NCI-H2196 treated with DMSO at 0.1 percent for 48 hours (cell line): ENCODE data around the gene SGK1.
"Not testable (repeated sequence)": the region's sequence is repeated elsewhere in the genome, so short reads cannot be mapped to it uniquely, and the experiment has no call there.

Experiments used
- DNase-seq: peaks from one replicate; lab custom pipeline; 2025; ENCODE audit not compliant: unreplicated experiment; lab: John Stamatoyannopoulos, UW

SGK1 gene

GRCh38 chr6:134328138-134328537 lies 10.2 kb upstream of the SGK1 start:
- DNase-seq = no peak

- DNase-seq = not testable (repeated sequence)
These were observed 8.3 kb upstream of the SGK1 start for GRCh38 chr6:134326192-134326591.

DNA sequence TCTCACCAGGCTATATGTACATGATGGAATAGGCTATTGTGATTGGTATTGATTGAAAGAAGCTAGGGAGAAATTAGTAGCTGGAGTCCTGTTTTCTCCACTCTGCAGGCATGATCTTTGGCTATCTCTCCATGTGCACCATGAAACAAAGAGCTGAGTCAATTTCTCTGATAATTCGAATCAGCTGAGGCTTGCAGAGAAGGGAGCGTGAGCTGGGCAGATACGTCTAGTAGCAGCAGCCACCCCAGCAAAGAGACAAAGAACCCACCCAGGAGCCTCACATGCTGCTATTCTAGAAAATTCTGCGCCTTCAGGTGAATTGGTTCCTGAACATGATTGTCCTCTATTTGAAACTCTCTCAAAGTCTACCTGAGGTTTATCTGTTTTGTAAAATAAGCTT lies 6.9 kb upstream of the SGK1 start:
- DNase-seq = no peak

- DNase-seq = no peak
These were observed 6.2 kb upstream of the SGK1 start for GRCh38 chr6:134324141-134324540.

- no peak for DNase-seq
These were observed 5.8 kb upstream of the SGK1 start for GRCh38 chr6:134323698-134324097.

- no peak for DNase-seq
These were observed 5.4 kb upstream of the SGK1 start for GRCh38 chr6:134323294-134323693.

DNA sequence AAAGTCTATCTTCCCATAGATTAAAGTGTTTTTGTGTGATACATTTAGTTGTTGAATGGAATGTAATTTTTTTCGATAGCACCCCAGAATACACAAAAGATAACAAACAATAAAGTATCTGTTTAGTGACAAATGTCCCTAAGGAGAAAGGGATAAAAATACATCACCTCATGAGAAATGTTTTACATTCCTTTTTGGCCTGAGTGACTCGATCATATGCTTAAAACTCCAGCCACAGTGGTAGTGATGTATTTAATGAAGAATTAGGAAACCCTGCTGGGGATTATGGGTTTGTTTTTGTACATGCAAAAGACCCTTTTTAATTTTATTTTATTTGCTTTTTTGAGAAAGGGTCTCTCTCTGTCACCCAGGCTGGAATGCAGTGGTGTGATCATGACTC lies 4.3 kb upstream of the SGK1 start:
- no peak for DNase-seq

- DNase-seq = no peak
These were observed 3.3 kb upstream of the SGK1 start for GRCh38 chr6:134321246-134321645.

- DNase-seq = not testable (repeated sequence)
These were observed 1.8 kb upstream of the SGK1 start for GRCh38 chr6:134319686-134320085.

- no peak for DNase-seq
These were observed 1.0 kb upstream of the SGK1 start for GRCh38 chr6:134318974-134319281.

DNA sequence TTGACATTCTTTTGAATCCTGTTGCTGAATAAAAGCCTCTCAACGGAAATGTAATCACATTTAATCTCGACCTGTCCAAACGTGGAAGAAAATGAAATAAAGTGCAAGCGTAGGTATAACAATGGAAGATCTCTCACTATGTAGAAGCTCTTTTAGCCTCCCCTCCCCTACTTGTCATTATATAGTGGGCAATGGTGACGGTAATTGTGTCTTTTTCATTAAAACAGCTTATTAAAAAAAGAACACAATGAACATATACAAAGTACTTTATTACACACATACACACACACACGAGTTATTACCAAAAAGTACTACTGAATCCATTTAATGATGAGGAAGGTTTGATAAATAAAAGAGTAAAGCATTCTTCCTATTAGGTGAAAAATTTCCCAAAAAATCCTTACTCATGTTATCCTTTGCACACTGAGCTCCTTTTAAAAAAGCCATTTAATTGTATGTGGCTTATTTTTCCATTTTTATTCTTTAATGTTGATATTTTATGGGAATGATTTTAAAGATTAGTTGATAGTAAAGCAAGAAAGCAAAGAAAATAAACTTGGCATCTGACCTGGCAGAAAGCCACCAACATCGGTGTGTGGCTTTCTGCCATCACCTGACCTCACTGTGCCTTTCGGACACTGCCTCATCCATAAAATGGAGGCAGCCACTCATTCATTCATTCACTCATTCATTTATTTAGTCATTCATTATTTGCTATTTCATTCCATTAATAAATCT lies 493 bp upstream of the SGK1 start:
- DNase-seq = no peak

GRCh38 chr6:134316733-134317431 lies 1.0 kb downstream of the SGK1 start:
- DNase-seq = no peak

DNA sequence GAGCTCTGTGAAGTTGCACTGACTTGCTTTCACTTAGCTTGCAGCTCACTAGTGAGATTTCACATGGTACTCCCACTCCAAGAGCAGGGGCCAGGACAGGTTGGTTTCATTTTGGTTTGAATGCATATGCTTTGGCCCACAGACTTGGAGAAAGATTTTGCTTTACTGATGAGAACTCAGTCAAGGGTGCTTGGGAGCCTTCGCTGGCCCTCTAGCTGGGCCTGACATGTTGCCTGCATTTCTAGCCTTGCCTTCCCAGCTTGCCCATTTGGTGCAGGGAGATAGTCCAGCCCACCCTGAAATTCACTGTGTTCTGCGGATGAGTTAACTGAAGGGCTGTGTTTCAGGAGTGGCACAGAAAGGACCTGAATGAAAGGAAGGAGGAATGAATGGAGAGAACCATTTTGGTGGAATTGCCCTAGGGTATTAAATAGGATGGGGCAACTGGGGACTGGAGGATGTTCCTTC lies 1.9 kb downstream of the SGK1 start:
- no peak for DNase-seq

DNA sequence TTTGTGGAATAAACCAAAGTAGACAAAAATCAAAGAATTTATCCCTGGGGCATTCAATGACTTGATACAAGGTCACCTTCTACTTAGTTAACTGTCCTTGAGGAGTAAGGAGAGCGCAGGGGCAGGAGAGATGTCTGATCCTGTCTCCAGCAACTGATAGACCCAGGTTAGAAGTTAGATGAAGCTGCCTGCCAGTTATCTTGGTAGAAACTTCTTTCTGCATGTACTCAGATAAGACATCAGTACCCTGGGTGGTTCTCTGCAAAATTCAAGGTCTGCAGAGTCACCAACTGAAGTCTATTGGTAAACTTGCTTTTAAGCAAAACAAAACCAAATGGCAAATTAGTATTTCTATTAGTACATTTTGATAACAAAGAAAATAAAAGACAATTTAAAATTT lies 2.7 kb downstream of the SGK1 start:
- DNase-seq = no peak

DNA sequence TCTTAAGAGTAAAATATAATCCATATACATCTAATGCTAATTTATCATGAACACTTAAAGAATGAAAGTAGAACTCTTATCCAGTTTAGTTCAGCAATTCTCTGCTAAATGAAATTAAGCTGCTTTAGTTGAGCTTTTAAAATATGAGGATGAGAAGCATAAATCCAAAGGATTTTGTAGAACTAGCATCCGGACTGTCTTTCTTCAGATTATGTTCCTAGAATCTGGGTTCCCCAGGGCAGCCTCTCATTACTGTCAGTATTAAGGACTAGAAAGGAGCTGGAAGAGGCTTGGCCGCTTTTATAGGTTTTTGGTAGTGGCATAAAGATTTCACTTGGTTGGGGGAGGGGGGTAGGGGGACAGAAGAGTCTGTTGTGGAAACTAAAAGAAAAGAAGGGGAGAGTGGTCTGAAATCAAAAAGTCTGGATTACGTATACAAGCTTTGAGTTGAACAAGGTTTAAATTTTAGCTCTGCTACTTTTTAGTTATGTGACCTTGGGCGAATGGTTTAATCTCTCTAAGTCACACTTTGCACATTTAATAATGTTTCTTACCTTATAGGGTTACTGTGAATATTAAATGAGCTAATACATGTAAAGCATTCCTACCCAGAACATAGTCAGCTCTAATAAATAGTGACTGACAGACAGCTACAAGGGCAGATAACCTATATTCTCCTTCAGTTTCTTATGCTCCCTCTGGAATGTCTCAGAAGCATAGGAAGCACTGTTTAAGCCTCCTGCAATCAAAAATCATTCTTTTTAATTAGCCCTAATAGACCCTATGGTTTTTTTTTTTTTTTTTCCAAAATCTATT lies 3.7 kb downstream of the SGK1 start:
- no peak for DNase-seq

- DNase-seq = no peak
These were observed 5.8 kb downstream of the SGK1 start for GRCh38 chr6:134312038-134312660.

DNA sequence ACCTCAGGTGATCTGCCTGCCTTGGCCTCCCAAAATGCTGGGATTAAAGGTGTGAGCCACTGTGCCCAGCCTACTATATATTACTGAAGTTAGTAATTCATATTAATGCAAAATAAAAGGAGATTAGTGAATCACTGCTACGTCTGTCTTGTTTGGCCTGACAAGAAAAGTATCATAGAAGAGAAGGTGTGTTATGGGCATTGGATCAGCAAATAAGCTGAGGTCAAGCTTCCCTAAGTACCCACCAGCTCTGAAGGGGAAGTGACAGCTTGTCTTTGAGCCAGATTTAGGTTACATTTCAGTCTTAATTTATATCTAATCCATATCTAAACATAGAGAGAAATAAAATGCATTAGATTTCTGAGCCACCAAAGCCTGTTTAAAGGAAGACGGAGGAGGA lies 7.1 kb downstream of the SGK1 start:
- DNase-seq = no peak

GRCh38 chr6:134309983-134310605 lies 7.8 kb downstream of the SGK1 start:
- no peak for DNase-seq

DNA sequence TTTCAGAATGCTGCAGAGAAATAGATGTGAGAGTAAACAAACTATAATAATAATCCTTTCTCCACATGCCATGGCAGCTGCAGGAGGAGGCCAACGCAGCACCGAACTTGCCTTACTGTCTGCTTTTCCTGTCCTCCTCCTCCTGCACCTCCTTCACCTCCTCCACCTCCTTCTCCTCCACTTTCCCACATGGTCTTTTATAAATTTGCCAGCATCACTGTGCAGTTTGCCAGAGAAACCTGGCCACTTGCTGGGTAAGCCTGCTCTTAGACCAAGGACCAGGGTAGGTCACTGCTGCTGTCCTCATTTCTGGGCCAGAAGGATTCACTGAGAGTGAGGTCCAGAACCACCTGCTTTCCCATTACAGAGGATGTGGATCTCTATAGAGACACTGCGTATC lies 8.7 kb downstream of the SGK1 start:
- DNase-seq = no peak

- no peak for DNase-seq
These were observed 9.1 kb downstream of the SGK1 start for GRCh38 chr6:134308800-134309199.

- no peak for DNase-seq
These were observed 10.0 kb downstream of the SGK1 start for GRCh38 chr6:134307870-134308269.
